OCI-LY3 (cell line): ENCODE data around the gene SIGLEC7.

Experiments used
- EZH2phosphoT487 ChIP-seq: fragments of 200-600 bp; shearing (Covaris generic); IDR thresholded peaks from 2 replicates; pipeline ENCODE4 v1.6.1; 2018; ENCODE audit warnings: antibody characterized with exemption, mixed run types, low read depth
- TF ChIP-seq, protein P1 (sequence below): fragments of 200-600, 300-600 bp; sonication (generic); IDR thresholded peaks from 2 replicates; pipeline ENCODE4 v1.5.1; 2014; ENCODE audit warnings: antibody characterized with exemption, low read length, low read depth

DNA sequence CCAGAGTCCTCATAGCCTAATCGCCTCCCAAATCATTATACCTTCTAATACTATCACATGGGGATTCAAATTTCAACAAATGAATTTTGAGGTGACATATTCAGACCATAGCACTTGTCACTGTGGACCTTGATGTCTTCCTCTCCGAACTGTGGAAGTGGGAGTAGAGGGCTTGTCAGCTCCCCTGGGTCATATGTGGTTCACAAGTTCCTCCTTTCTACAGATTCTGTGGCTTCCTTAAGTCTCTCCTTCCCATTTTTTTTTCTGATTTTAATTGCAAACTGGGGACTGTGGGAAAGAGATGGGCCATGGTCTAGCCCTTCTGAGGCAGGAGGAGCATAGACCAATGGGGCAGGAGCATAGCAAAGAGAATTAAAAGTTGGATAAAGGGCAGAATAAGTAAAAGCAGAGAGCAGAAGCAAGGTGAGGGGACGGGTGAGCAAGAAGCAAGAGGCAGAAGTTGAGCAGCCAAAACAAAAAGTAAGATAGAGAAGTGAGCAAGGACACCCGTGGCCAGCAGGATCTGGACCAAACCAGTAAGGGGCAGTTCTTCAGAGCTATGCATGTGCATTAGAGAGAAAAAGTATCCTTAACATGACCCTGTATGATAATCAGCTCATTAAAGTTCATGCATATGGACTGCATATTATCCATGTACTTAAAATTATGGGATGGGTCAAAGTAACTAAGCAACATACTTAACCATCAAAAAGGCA, 2.6 kb upstream of the SIGLEC7 start:
- TF ChIP-seq, protein P1, sequence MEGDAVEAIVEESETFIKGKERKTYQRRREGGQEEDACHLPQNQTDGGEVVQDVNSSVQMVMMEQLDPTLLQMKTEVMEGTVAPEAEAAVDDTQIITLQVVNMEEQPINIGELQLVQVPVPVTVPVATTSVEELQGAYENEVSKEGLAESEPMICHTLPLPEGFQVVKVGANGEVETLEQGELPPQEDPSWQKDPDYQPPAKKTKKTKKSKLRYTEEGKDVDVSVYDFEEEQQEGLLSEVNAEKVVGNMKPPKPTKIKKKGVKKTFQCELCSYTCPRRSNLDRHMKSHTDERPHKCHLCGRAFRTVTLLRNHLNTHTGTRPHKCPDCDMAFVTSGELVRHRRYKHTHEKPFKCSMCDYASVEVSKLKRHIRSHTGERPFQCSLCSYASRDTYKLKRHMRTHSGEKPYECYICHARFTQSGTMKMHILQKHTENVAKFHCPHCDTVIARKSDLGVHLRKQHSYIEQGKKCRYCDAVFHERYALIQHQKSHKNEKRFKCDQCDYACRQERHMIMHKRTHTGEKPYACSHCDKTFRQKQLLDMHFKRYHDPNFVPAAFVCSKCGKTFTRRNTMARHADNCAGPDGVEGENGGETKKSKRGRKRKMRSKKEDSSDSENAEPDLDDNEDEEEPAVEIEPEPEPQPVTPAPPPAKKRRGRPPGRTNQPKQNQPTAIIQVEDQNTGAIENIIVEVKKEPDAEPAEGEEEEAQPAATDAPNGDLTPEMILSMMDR, result no peak
- no peak for TF ChIP-seq EZH2phosphoT487
